GM19193 (cell line): ENCODE measurements around the gene XPNPEP2.

Source experiments
- POLR2A ChIP-seq: IDR thresholded peaks from 4 replicates; pipeline ENCODE4 v1.6.1; 2011; ENCODE audit not compliant: insufficient read depth, insufficient read length; ENCODE audit errors: extremely low read depth

XPNPEP2 gene, protein sequence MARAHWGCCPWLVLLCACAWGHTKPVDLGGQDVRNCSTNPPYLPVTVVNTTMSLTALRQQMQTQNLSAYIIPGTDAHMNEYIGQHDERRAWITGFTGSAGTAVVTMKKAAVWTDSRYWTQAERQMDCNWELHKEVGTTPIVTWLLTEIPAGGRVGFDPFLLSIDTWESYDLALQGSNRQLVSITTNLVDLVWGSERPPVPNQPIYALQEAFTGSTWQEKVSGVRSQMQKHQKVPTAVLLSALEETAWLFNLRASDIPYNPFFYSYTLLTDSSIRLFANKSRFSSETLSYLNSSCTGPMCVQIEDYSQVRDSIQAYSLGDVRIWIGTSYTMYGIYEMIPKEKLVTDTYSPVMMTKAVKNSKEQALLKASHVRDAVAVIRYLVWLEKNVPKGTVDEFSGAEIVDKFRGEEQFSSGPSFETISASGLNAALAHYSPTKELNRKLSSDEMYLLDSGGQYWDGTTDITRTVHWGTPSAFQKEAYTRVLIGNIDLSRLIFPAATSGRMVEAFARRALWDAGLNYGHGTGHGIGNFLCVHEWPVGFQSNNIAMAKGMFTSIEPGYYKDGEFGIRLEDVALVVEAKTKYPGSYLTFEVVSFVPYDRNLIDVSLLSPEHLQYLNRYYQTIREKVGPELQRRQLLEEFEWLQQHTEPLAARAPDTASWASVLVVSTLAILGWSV

DNA sequence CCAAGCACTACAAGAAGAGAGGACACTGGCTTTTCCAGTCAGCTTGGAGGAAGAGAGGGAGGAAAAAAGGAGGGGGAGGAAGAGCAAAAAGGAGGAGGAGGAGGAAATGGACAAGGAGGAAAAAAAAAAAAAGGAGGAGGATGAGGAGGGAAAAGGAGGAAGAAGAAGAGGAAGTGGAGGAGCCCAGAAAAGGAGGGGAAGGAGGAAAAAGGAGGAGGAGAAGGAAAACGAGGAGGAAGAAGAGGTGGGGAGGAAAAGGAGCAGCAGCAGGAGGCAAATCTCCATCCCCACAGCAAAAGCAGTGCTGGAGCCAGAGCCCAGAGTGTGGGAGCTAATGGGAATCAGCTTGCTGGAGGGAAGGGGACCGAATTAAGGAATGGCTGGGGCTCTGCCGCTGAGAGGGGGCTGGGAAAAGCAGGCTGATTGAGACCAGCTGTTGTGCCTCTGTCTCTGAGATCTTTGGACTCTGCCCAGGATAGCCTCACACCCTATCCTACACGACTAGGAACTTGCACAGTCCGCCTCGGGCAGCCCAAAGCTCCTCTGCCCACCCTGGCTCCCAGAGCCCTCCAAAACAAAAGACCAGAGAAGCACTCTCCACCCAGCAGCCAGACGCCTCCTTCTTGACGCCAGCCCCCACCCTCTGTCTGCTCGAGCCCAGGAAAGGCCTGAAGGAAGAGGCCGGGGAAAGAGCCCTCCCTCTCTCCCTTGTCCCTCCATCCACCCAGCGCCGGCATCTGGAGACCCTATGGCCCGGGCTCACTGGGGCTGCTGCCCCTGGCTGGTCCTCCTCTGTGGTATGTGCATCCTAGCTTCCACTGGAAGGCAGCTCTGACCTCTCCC is at the start of gene XPNPEP2:
Gene XPNPEP2 (plus strand): TSS at position 514 of the 843 bp plus-strand sequence. CDS start 235 bp downstream, at position 749.
- no peak for TF ChIP-seq POLR2A

DNA sequence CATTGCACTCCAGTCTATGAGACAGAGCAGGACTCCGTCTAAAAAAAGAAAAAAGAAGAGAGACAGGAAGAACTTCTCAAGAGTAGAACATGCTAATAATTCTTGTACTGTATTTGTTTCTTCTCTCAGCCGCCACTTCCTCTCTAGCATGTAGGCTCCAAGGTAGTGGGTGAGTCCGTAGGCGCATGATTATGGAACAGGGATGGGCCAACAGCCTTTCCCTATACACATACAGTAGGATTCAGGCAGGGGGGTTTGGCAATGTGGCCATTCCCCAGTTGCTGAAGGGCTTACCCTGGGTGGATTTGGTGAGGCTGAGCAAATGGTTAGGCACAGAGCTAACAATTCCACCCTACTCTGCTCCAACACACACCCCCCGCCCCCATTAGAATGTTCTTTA is 49.0 kb upstream of the XPNPEP2 start:
- no peak for TF ChIP-seq POLR2A

DNA sequence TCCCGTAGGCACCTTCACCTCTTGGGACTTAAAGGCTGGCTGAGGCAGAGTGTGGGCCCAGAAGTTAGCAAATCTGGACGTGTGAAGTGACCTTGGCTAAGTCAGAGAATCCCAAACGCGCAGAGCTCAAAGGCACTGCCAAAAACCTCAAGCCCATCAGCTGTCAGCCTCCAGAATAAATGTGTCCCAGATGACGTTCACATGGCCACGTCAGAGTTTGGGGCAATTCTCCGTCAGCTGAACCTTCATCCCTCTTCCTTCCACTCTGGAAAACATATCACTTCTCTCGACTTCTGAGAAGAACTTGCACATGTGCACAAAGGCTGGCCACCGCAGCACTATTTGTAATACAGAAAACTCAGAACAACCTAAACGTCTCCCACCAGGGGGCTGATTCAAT is 48.3 kb upstream of the XPNPEP2 start:
- TF ChIP-seq POLR2A: no peak

DNA sequence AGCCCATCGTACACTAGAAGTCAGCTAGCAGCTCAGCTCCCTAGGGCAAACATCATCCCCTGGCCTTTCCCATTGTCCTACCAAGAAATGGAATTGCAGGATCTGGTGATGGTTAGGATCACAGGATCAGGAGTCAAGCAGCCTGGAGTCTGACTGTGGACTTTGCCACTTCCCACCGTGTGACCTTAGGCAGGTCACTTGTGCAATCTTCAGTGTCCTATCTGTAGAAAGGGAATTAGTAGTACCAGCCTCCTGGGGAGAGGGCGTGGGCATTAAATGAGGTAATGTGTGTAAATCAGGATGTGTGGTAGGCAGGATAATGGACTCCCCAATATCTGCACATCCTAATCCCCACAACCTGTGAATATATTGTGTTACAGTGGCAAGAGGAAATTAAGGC is 45.4 kb upstream of the XPNPEP2 start:
- TF ChIP-seq POLR2A: no peak

DNA sequence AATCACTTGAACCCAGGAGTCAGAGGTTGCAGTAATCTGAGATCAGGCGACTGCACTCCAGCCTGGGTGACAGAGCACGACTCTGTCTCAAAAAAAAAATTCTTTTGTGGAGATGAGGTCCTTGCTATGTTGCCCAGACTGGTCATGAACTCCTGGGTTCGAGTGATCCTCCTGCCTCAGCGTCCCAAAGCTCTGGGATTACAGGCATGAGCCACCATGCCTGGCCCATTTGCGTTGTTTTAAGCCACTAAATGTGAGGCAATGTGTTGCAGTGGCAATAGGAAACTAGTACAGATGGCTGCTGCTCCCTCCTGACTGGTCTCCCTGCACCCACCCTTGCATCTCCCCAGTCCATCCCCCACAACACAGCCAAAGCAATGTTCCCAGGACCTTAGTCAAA is 44.0 kb upstream of the XPNPEP2 start:
- TF ChIP-seq POLR2A: no peak

DNA sequence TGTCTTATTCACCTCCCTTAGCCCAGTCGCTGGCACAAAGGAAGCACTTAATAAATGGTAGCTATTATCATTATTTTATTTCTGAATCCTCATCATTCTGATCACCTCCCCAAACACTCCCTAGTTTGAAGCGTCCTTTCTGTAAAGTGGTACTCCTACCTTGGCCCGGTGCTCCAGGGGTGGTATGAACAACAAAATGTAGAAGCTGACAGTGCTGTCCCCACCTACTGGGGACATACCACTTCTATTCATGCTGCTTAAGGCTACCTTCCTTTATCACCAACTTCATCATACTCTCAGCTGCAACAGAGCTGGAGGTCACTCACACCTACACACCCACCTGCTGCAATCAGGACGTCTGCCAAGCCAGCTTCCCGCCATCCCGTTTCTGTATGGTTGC is 43.2 kb upstream of the XPNPEP2 start:
- TF ChIP-seq POLR2A: no peak

DNA sequence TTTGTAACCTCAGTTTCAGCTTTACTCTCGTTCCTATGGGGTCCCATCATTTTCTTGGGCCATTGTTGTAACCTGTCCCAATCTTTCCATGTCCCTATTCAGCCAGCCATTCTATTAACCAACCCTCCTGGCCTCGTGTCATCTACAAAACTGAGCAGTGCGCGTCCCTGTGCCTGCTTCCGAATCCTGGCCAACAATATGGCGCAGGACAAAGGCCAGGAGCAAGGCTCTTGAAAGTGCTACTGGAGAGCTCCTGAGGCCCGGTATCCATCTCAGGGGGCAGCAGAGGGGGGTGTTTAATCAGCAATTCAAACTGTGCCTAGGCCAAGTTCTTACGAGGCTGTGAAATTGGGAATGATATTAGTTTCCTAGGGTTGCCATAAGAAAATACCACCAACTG is 42.8 kb upstream of the XPNPEP2 start:
- TF ChIP-seq POLR2A: no peak

DNA sequence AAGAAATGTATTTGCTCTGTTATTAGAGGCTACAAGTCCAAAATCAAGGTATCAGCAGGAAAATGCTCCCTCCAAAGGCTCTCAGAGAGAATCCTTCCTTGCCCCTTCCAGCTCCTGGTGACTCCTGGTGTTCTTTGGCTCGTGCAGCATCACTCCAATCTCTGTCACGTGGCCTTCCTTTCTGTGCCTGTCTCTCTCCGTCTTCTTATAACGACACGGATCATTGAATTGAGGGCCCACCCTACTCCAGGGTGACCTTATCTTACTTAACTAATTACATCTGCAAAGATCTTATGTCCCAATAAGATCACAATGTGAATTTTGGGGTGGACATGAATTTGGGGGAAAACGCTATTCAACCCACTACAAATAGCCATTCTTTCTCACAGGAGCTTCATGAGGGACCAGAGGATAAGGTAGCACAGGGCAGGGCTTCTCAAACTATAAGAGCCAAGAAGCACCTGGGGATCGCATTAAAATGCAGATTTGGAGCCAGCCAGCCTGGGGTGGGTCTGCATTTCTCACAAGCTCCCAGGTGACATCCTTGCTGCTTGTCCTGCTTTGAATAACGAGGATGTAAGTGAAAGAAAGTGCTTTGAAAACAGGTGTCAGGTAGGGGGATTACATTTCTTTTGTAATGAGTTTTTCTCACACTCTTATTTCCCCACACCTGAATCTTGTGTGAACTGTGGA is 42.2 kb upstream of the XPNPEP2 start:
- TF ChIP-seq POLR2A: no peak

DNA sequence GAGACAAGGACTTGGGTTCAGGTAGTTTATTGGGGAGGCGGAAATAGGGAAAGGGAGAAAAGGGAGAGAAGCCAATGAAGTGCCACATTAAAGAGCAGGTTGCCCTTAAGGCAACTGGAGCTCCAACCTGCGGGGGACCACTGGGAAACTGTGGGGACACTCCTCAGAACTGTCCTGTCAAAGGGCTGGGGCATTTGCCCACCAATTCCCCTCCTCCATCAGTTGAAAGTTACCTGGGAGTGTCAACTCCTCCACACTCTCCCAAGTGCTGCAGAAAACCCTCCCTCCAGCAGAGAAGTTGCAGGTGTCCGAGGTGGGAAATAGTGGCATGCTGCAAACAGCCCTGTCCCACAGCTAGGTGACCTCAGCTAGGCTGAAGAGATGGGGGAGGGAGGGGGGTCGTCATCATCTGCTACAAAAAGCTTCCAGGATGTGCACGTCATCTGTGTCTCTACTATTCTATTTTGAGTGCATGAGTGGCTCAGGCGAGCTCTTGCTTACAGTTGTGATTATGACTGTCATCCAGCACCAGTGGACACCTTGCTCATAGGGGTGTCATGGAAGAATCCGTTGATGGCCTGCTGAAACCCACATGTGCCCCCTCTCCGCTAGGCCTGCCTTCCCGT is 41.5 kb upstream of the XPNPEP2 start:
- no peak for TF ChIP-seq POLR2A

DNA sequence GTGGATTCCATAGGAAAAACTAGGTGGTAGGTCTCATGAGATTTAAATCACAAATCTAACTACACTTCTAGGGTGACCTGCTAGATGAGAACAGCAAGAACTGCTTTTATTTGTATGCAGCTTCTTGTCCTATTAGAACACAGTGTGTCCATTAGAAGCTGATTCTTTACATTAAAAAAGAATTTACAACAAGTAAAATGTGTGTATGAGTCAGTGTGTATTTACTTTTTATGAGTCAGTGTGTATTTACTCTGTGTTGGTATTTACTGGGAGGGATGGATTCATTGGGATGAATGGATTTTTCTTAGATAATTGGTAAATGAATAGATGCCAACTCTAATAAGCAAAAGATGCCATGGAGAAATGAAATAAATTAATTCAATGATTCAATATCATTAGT is 40.6 kb upstream of the XPNPEP2 start:
- no peak for TF ChIP-seq POLR2A

DNA sequence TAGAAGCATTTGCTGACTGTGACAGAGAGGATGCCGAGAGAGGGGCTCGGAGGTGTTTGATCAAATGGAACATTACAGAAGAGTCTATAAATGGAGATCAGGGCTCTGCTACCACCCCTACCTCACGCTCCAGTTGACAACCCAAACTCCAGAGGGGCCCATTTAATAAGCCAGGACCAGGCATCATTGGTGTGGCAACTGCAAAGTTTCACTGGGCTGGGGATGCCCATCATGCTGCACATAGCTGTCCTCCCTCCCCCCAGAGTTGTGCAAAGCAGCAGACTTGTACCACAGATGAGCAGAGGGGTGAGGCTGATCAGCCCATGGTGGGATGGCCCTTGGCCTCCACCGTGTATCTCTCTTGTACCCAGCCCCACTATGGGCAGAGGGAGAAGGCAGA is 38.2 kb upstream of the XPNPEP2 start:
- TF ChIP-seq POLR2A: no peak

DNA sequence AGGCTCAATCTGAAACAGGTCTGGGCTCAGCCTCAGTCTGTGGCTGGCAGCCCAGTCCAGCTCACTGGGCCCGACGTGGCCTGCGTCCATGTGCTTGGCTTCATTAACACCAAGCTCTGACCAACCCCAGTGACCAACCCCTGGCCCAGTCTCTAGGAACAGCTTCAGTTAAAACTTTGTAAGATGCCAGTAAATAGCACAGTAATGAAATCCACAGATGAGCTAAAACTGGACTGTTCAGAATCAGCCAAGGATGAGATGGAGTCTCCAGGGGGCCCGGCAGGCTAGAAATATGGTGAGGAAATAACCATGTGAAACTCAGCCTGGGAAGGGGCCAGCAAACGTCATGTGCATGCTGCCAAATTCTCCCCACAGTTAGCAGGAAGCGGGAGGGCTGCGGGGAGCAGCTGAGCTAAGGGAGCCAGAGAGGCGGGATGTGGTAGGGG is 37.1 kb upstream of the XPNPEP2 start:
- TF ChIP-seq POLR2A: no peak

DNA sequence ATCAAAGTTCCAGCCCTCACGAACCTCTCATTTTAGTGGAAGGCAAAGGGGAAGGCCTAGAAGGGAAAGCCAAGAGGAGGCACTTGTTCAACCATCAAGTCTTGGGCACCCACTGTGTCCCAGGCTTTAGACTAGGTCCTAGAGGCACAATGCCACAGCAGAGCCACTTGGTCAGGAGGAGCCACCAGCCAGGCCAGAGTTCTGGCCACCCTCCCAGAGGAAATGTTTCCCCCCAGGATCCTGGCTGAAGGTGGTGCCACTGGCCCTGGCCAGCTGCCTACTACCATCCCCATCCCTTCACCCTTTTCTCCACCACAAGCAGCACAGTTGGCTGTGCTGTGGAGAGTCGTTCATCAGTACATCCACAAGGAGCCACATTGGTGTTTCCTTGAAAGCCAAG is 34.3 kb upstream of the XPNPEP2 start:
- no peak for TF ChIP-seq POLR2A

DNA sequence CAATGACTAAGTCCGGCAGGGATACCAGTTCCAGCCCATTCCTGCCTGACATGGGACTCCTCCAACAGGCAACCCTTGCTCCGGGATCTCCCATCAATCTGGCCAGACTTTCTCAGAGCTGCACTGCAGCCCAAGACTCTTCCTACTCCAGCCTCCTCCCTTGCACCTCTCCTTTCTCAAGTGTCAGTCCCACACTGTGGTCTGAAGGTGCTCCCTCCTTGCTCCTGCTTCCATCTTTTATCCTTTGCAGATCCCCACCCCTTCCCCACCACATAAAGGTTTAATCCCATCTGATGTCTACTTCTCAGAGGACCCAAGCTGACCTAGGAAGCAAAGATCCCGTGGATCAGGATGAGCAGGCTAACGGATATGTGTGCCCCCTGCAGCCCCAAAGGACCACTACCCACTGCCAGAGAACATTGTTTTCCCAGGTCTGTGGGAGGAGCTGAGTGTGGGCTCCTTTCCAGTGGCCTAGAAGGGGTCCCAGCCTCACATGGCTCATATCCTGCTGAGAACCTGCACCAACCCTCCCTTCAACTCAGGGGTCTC is 33.3 kb upstream of the XPNPEP2 start:
- TF ChIP-seq POLR2A: no peak

DNA sequence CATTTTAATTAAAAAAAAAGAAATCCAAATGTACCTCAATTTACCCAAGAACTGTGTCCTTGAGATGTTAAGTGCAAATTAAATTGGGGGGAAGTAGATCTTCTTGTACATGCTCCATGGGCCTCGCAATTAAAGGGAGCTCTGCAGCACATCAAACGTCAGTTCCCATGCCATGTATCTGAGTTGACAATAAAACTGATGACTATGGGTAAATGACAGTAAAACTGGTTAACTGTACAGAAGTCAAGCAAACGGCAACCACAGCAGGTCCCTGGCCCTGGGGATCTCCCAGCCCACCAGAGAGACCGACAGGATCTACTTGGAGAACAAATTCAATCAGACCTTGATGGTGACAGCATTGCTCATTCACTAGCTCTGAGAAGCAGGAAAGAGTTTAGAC is 32.8 kb upstream of the XPNPEP2 start:
- TF ChIP-seq POLR2A: no peak
